ENCODE measurements around the gene CCDC12. TPM values are rescaled to one million over a fixed set of nuclear protein-coding genes. Genes with fewer than 3 reads are reported as not detected.

Gene CCDC12
- total and polyA plus RNA-seq, 12 donors = 28.8 to 137 (median 34.2) TPM

- intact Hi-C loops (cut with DNase I) = loop anchor here in 3 of 10 donors (5.0 to 10.0 kb wide), 2 partner anchors 80 to 298 kb away; partner anchors contain the start of gene TMIE (in 2 of the 3)
- no peak overlapping the region for H3K4me3 ChIP-seq
- no peaks in the 10 kb centered on the region for H3K27me3 ChIP-seq
- no peak for TF ChIP-seq CTCF (IDR thresholded peaks at IDR 0.05)
- WGBS, 2 donors = 84 to 85% methylated on average over 32 to 35 of the region's 35 CpGs
- H3K9me3 ChIP-seq = no peaks in the 10 kb centered on the region
- DNase-seq (peak in 1 of 2 donors; percentile 9), ATAC-seq (no peak)
- peaks cover 0 to 99% (median 4%) of the 10 kb centered on the region in 9 donors for H3K36me3 ChIP-seq
- H3K4me1 ChIP-seq = peaks cover 0 to 7% (median 0%) of the 10 kb centered on the region in 9 donors
- H3K27ac ChIP-seq = no peak overlapping the region
Observed at GRCh38 chr3:47002171-47003055, 25.9 kb upstream of the CCDC12 start.

GRCh38 chr3:47001731-47002170 is 25.2 kb upstream of the CCDC12 start:
- no peak for ATAC-seq
- 96% methylated on average over 16 of the region's 16 CpGs for WGBS, 2 donors
- intact Hi-C loops (cut with DNase I) = loop anchor here in 3 of 10 donors (5.0 to 10.0 kb wide), 2 partner anchors 79 to 297 kb away; partner anchors contain the start of gene TMIE (in 2 of the 3)
- Histone ChIP-seq H3K9me3 (no peaks in the 10 kb centered on the region), H3K4me1 (peaks cover 0 to 12% (median 0%) of the 10 kb centered on the region in 9 donors), H3K27ac (no peak overlapping the region), H3K4me3 (no peak overlapping the region), H3K36me3 (peaks cover 0 to 99% (median 4%) of the 10 kb centered on the region in 9 donors), H3K27me3 (no peaks in the 10 kb centered on the region)
- no peak for DNase-seq
- no peak for TF ChIP-seq CTCF (IDR thresholded peaks at IDR 0.05)

GRCh38 chr3:47000922-47001730 is 24.6 kb upstream of the CCDC12 start:
- no peak overlapping the region for H3K27ac ChIP-seq
- no peaks in the 10 kb centered on the region for H3K27me3 ChIP-seq
- H3K9me3 ChIP-seq = no peaks in the 10 kb centered on the region
- H3K36me3 ChIP-seq = peaks cover 0 to 96% (median under 1%) of the 10 kb centered on the region in 9 donors
- 92 to 94% methylated on average over 25 of the region's 25 CpGs for WGBS, 2 donors
- H3K4me1 ChIP-seq = peaks cover 0 to 14% (median 0%) of the 10 kb centered on the region in 9 donors
- no peak overlapping the region for H3K4me3 ChIP-seq
- no peak for TF ChIP-seq CTCF (IDR thresholded peaks at IDR 0.05)
- intact Hi-C loops (cut with DNase I) = loop anchor here in 3 of 10 donors (5.0 to 10.0 kb wide), 2 partner anchors 79 to 296 kb away; partner anchors contain the start of gene TMIE (in 2 of the 3)
- ATAC-seq (no peak), DNase-seq (peak in 1 of 2 donors; percentile 8)
